Erythroblast (primary cell): ENCODE measurements around the gene IRF9.

Source experiments
- GATA1 ChIP-seq: IDR thresholded peaks from 2 replicates; pipeline ENCODE4 v1.6.1; 2011; ENCODE audit warnings: low read depth, mild to moderate bottlenecking, control low read depth, low read length, moderate library complexity
- POLR2A ChIP-seq: IDR thresholded peaks from 2 replicates; pipeline ENCODE4 v1.6.1; 2011; ENCODE audit warnings: mild to moderate bottlenecking, low read length

GRCh38 chr14:24189059-24189375 is 28.0 kb downstream of the IRF9 start:
- TF ChIP-seq POLR2A (no peak), GATA1 (no peak)
